Left colon (tissue), 2 donors: ENCODE data around the gene ARL2. TPM values are rescaled to one million over a fixed set of nuclear protein-coding genes. Genes with fewer than 3 reads are reported as not detected.
"Not testable (repeated sequence)": the region's sequence is repeated elsewhere in the genome, so short reads cannot be mapped to it uniquely, and the experiment has no call there.

Source experiments
- ATAC-seq: fragments of 200-7000 bp; cut with Tn5 transposase; one replicate; pipeline ENCODE4 v1.9.1; 2020; ENCODE audit warnings: mild to moderate bottlenecking, moderate library complexity
- DNase-seq, 2 donors: peaks; one replicate each; pipeline ENCODE4 v3.0.0-alpha.2; 2020
- intact Hi-C, 2 donors: fragments of 100-400 bp; cut with DNase I in 1 of 2; cut with micrococcal nuclease in 1 of 2; formaldehyde crosslinking; loops; one replicate each; pipeline versions ENCODE4 v1.11.2 to v1.14.0; 2022; cut with DNase I, micrococcal nuclease
- long read RNA-seq: library from polyadenylated mRNA; unstranded; transcript quantifications from one replicate; pipeline ENCODE4 v2.0.0, GENCODE V29; 2021
- total RNA-seq, 2 donors: library from RNA; stranded (reverse); fragmentation: NEBNext Ultra II Directional; extraction: Animal tissue kit (Norgen Biotek cat#: 25700); gene quantifications; one replicate each; pipeline ENCODE4 v1.2.1, GENCODE V29; 2021
- donor health status: DM: no; HTN: no; CAD: no.
- donor health status: DM: yes; HTN: yes; CAD: no.

ARL2 gene
- 10 to 100 TPM; 59.1 to 60.3 TPM for total RNA-seq
- long read RNA-seq, transcript ARL2-201 (5 exons, 979 nt): major isoform, 82 of 90 reads
- long read RNA-seq, partial matches to known transcripts: 2 of 90 reads
- long read RNA-seq, other reads (novel, unspliced or antisense): 2 of 90 reads

DNA sequence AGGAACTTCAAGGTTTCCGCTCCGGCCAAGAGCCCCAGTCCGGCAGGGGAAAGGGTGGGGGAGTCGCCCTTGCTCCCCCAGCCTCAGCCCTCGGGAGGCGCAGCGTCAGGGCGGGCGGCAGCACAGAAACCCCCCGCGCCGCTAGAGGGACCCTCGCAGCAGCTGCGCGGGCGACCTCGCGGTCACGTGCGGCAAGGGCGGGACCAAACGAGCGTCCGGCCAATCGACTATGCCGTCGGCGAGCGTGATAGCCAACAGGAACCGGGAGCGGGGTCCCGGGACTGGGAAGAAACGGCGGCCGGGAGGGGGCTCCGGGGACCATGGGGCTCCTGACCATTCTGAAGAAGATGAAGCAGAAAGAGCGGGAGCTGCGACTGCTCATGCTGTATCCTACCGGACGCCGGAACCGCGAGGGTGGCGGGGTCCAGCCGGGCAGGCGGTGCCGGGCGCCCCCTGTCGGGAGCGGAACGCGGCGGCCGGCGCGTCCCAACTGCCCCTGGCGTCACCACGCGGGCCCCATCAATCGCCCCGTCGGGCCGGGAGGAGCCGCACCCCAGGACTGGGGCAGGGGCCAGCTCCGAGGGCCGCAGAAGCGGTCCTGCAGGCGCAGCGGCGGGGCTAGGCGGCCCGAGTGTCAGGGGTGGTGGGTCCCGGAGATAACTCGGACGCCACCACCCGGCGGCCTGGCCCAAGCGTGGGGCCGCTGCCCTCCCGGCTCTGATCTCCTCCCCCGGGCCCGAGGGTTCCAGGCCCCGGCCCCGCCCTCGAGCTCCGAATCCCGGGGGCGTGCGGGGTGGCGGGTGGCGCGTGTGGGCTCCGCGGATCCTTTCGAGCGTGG is at the start of gene ARL2:
TSS of gene ARL2 (plus strand) at position 273 of the 838 bp plus-strand sequence. CDS start at position 321, 48 bp downstream.
- DNase-seq: peak; percentile 91 to 94
- ATAC-seq: peak; percentile 79
- intact Hi-C loops: no loop called here

GRCh38 chr11:64967375-64967774 is 46.6 kb upstream of the ARL2 start:
- ATAC-seq (no peak), DNase-seq (no peak)
- intact Hi-C loops: no loop called here

- intact Hi-C loops: no loop called here
- ATAC-seq (peak; percentile 92), DNase-seq (peak in 1 of 2 donors; percentile 24)
Measured at GRCh38 chr11:64969209-64969608, 44.8 kb upstream of the ARL2 start.

DNA sequence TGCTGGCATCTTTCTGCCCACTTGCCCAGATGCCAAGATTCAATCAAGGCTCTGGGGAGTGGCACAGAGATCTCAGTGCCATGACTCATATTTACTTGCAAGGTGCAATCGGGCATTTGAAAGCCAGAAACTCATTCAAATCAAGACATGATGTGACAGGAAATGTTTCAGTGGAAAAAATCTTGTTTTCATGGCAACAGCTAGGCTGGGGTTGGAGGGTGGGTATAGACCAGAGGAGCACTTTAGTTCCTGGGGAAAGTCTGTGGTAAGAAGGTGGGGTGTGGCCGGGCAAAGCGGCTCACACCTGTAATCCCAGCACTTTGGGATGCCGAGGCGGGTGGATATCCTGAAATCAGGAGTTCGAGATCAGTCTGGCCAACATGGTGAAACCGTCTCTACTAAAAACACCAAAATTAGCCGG is 43.2 kb upstream of the ARL2 start:
- ATAC-seq (peak; percentile 57), DNase-seq (peak in 1 of 2 donors; percentile 45)
- intact Hi-C loops: no loop called here

GRCh38 chr11:64971421-64972233 is 42.3 kb upstream of the ARL2 start, which contains the start of gene MAJIN:
TSS of gene MAJIN (minus strand) at chr11:64972108. CDS start at chr11:64959405, 12,703 bp downstream.
- intact Hi-C loops: no loop called here
- peak; percentile 51 for ATAC-seq

DNA sequence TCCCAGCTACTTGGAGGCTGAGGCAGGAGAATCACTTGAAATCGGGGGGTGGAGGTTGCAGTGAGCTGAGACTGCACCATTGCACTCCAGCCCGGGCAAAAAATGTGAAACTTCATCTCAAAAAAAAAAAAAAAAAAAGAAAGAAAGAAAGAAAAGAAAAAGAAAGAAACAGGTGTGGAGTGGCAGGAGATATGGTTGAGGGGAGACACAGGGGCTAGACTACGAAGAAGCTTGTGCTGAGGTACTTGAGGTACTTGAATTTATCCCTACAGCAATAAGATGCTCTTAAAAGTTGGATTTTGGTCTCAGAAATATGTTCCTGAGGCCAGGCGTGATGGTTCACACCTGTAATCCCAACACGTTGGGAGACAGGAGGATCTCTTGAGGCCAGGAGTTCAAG is 39.8 kb upstream of the ARL2 start:
- ATAC-seq: no peak
- intact Hi-C loops: no loop called here
- DNase-seq: no peak

More at GRCh38 chr11:64971421-64972233, 42.3 kb upstream of the ARL2 start, which contains the start of gene MAJIN:
- peak; percentile 83 to 92 for DNase-seq

- ATAC-seq: no peak
- intact Hi-C loops: no loop called here
- DNase-seq: no peak
Measured at GRCh38 chr11:64976651-64977050, 37.3 kb upstream of the ARL2 start.

- ATAC-seq, DNase-seq: not testable (repeated sequence)
- intact Hi-C loops: loop anchor here in 1 of 2 donors (10.0 kb wide), 1 partner anchor 49 kb away; the partner anchor contains the start of gene GPHA2
Measured at GRCh38 chr11:64983339-64983738, 30.6 kb upstream of the ARL2 start.

DNA sequence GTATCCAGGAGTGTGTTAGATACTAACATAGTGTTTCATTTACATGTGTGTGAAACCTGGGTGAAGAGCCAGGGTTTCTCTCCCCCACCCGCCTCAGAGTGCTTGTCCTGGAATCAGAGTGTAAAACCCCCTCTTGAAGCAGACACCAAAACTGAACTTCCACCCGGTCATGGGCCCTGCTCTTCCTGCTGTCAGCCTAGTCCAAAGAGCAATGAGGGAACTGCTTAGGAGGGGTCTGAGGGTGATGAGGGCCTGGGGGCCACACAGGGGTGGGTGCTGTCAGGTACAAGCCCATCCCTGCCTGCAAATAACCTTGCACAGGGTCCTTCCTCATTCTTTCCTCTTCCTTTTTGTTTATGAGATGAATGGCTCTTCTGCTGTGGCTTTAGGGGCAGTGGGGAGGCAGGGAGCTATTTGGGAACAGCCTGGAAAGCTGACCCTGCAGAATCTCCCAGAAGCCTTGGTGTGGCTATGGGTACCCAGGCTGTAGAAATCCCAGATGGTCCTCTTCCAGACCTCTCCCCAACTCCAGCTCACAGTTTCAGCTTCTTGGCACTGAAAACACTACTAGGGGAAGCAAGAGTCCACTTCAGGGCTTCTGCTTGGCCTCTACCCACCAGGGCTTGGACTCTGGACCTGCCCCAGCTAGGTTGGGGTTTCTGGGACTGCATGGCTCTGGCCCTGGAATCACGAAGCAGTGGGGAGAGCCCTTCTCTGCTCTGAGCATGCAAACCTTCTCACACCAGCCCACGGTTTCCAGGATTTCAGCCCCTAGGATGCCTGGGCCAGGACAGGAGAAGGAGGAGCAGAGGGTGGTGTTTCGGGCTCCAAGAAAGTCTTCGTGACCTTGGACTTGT is 25.7 kb upstream of the ARL2 start:
- DNase-seq: no peak
- peak; percentile 34 for ATAC-seq
- intact Hi-C loops: loop anchor here in 1 of 2 donors (10.0 kb wide), 1 partner anchor 53 kb away; the partner anchor contains the start of gene GPHA2

GRCh38 chr11:64989416-64989815 is 24.5 kb upstream of the ARL2 start:
- no peak for DNase-seq
- intact Hi-C loops: loop anchor here in 1 of 2 donors (10.0 kb wide), 1 partner anchor 55 kb away; the partner anchor contains the start of gene GPHA2
- no peak for ATAC-seq

- ATAC-seq (no peak), DNase-seq (no peak)
- intact Hi-C loops: no loop called here
Measured at GRCh38 chr11:64990222-64990923, 23.6 kb upstream of the ARL2 start.

DNA sequence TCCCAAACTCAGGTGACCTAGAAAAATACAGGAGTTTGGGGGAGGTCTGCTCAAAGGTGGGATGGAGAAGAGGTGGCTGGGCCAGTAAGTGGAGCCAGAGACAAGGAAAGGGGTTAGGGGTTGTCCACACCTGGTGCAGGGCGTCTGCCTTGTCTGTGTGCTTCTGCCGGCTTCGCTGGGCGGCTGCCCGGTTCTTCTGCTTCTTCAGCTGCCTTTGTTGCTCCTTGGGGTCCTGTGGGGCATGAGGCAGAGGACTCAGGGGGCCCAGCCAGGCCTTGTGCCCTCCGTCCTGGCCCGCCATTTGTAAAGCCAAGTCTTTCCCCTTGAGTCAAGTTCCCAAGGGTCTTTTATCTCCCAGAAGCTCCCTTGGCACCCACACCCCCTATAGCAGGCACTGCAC is 19.6 kb upstream of the ARL2 start:
- ATAC-seq (no peak), DNase-seq (no peak)
- intact Hi-C loops: no loop called here

- intact Hi-C loops: no loop called here
- ATAC-seq (peak; percentile 1), DNase-seq (no peak)
Measured at GRCh38 chr11:64996327-64996709, 17.6 kb upstream of the ARL2 start.

GRCh38 chr11:64996710-64997380 is 17.1 kb upstream of the ARL2 start, which contains the start of gene BATF2:
TSS of gene BATF2 (minus strand) at chr11:64996971. CDS start at chr11:64996914, 57 bp downstream.
- peak; percentile 67 for ATAC-seq
- intact Hi-C loops: no loop called here
- DNase-seq: peak; percentile 90 to 91

DNA sequence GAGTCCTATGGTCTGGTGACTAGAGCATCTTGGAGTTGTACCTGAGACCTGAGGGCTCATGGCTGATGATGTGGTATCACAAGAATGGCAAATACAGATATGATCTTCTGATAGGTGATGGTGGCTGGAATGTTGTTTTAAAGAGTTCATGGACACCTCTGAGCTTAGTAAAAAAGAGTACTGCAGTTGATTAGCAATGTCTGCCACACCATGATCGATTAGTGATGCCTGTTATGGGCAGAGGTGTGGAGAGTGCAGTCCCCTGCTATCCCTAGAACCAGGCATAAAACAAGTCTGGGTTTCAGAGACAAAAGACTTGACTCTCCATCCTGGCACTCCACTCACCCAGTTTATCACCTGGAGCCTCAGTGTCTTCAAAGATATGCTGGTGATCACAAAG is 15.8 kb upstream of the ARL2 start:
- DNase-seq (no peak), ATAC-seq (peak; percentile 30)
- intact Hi-C loops: no loop called here

DNA sequence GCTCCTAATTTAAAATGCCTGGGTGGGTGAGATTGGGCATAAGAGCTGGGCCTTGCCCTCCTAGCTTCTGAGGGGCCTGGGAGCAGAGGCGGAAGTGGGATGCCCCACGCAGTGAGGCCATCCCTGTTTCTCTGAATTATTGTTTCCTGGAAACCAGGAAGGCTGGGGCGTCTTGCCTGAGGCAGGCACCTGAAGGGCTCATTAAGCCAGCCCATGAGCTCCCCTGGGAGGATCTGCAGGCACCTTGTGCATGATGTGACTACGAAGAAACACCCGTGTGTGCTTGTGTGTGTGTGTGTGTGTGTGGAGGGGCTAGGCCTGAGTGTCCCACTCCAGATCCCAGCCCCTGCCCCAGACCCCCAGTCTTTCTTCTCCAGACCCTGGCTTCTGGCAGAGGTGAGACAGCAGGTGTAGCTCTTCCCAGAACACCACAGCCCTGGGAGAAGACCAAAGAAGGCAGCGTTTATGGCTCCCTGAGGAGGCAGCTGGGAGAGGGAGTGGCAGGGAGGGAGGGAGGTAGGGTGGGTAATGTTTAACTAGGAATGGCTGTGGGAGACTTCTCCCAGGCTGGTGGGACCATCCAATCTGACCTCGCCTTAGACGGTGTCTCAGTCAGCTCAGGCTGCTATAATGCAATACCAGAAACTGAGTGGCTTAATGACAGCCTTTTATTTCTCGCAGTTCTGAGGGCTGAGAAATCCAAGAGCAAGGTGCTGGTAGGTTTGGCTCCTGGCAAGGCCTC is 15.1 kb upstream of the ARL2 start:
- ATAC-seq (peak; percentile 80), DNase-seq (peak; percentile 69 to 85)
- intact Hi-C loops: no loop called here
